Omental fat pad (tissue), 4 donors: ENCODE data around the gene KCTD15. TPM values are rescaled to one million over a fixed set of nuclear protein-coding genes. Genes with fewer than 3 reads are reported as not detected.

Experiments
- ATAC-seq: fragments of 150-250 bp; one replicate; pipeline ENCODE4 v1.9.1; 2016; ENCODE audit warnings: mild to moderate bottlenecking, moderate library complexity; ENCODE audit not compliant: low FRiP score
- DNase-seq: peaks from one replicate; pipeline ENCODE4 v3.0.0-alpha.2; 2019; ENCODE audit warnings: low spot score
- total RNA-seq, 4 donors: library from RNA; depleted of rRNA; stranded (reverse); fragments of >200 nt; gene quantifications; one replicate each; pipeline ENCODE4 v1.1.0, GENCODE V29; 2016
- TF ChIP-seq, protein P1 (sequence below), 3 donors: fragments of 450-650 bp; IDR thresholded peaks; one replicate each; pipeline ENCODE4 v1.5.1; 2016 to 2017; ENCODE audit warnings: antibody characterized with exemption in 3 of 3, mild to moderate bottlenecking in 3 of 3, moderate library complexity in 2 of 3

Gene KCTD15
- total RNA-seq, 4 donors from 2014 or later: 30.6 to 49.7 (median 38.2) TPM

DNA sequence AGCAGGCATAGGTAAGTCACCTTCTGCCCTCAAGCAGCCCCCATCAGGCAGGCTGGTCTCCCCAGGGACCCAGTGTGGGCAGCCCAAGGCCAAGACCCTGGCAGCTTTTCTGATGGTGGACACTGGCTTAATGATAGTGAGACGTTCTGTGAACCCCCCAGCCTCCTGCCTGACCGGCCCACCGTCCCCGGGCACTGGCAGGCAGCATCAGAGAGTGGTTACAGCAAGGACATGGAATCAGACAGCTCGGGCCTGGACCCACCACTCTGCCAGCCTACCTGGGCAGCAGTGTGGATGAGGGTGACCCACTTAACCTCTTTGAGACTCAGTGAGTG, 45.3 kb upstream of the KCTD15 start:
- ATAC-seq (no peak), DNase-seq (no peak)
- TF ChIP-seq, protein P1, sequence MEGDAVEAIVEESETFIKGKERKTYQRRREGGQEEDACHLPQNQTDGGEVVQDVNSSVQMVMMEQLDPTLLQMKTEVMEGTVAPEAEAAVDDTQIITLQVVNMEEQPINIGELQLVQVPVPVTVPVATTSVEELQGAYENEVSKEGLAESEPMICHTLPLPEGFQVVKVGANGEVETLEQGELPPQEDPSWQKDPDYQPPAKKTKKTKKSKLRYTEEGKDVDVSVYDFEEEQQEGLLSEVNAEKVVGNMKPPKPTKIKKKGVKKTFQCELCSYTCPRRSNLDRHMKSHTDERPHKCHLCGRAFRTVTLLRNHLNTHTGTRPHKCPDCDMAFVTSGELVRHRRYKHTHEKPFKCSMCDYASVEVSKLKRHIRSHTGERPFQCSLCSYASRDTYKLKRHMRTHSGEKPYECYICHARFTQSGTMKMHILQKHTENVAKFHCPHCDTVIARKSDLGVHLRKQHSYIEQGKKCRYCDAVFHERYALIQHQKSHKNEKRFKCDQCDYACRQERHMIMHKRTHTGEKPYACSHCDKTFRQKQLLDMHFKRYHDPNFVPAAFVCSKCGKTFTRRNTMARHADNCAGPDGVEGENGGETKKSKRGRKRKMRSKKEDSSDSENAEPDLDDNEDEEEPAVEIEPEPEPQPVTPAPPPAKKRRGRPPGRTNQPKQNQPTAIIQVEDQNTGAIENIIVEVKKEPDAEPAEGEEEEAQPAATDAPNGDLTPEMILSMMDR (IDR thresholded peaks at IDR 0.05): no peak

DNA sequence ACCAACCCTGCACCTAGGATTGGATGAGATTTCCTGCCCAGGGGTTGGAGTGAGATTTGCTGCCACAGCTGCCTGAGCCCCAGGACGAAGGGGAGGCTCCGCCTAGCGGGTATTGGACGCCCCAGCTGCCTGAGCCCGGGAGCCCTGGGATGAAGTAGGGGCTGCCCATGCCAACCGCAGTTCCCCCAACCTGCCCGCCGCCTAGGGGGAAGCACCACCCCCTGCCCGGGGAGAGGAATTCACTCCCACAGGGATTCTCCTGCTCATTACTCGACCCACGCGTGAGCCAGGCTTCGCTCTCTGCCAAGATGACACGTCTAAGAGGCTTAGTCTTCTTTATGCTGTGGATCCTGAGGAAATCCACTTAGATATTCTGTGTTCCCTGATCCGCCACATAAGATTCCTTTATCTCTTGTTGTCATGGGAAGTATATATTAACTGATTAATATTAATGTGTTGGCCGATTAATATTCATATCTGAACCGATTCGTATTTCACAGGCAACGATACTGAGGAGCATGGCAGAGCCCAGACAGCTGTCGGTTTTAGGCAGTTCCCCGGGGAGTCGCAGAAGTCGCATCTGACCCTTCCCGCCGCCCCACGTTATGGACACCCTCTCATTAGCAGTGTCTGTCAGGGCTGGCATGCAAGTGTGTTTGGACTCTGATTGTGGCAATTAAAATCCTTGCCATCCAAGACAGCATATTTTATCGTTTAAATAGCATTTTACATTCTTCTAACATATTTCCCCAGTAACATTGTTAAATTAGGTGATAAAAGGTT, 44.5 kb upstream of the KCTD15 start:
- TF ChIP-seq, protein P1 (IDR thresholded peaks at IDR 0.05): no peak
- DNase-seq (no peak), ATAC-seq (no peak)

DNA sequence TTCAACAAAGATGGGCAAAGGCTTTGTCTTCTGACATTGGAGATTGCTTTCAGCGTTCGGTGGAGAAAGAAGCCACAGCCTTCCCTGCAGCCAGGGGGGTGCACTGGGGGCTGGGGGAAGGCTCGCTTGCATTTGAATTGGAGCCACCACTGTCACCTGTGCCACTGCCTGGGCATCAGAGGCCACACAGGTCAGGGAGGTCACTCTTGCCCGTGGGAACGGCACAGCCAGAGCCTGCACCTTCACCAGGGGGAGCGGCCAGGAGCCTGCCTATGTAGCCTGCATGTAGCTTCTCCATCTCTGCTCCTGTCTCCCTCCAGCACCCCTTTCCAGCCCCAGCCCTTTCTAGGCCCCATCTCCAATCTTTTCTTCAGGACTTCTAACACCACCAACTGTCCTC, 43.7 kb upstream of the KCTD15 start:
- ATAC-seq (no peak), DNase-seq (no peak)
- TF ChIP-seq, protein P1 (IDR thresholded peaks at IDR 0.05): no peak

GRCh38 chr19:33754361-33754760, 42.3 kb upstream of the KCTD15 start:
- TF ChIP-seq, protein P1 (IDR thresholded peaks at IDR 0.05): no peak
- DNase-seq (no peak), ATAC-seq (no peak)

GRCh38 chr19:33755099-33756035, 41.3 kb upstream of the KCTD15 start:
- TF ChIP-seq, protein P1 (IDR thresholded peaks at IDR 0.05): no peak
- no peak for ATAC-seq
- DNase-seq: no peak

GRCh38 chr19:33756177-33756576, 40.5 kb upstream of the KCTD15 start:
- TF ChIP-seq, protein P1 (IDR thresholded peaks at IDR 0.05): no peak
- ATAC-seq (no peak), DNase-seq (no peak)
